CD14-positive monocyte (primary cell): ENCODE results near the gene DOCK1. TPM values are rescaled to one million over a fixed set of nuclear protein-coding genes. Genes with fewer than 3 reads are reported as not detected.

ENCODE experiments used
- DNase-seq, 3 donors: peaks; one replicate each; pipeline ENCODE4 v3.0.0-alpha.2; 2011 to 2022
- H2AFZ ChIP-seq: 2 replicates; pipeline ENCODE4 v1.6.0; 2012; ENCODE audit warnings: mild to moderate bottlenecking, low read depth, low read length, inconsistent platforms; ENCODE audit not compliant: insufficient read depth, poor library complexity, severe bottlenecking
- H3K27ac ChIP-seq, 2 donors: 1 replicate in 1 of 2; 2 replicates in 1 of 2; pipeline ENCODE4 v1.5.1; 2012 to 2013; ENCODE audit warnings: low read length in 2 of 2, control low read depth in 1 of 2, inconsistent platforms in 1 of 2, low read depth in 1 of 2, mild to moderate bottlenecking in 1 of 2
- H3K27me3 ChIP-seq, 2 donors: one replicate each; pipeline versions ENCODE4 v1.6.0 to v1.6.1; 2011 to 2013; ENCODE audit warnings: low read length in 2 of 2; ENCODE audit not compliant: control insufficient read depth in 2 of 2, insufficient read depth in 2 of 2
- H3K36me3 ChIP-seq, 2 donors: replicated peaks in 1 of 2; 1 replicate in 1 of 2; 2 replicates in 1 of 2; pipeline versions ENCODE4 v1.5.1 to v1.6.1; 2012 to 2013; ENCODE audit warnings: low read length in 2 of 2, control low read depth in 1 of 2, inconsistent platforms in 1 of 2, mild to moderate bottlenecking in 1 of 2; ENCODE audit not compliant: insufficient read depth in 2 of 2, control insufficient read depth in 1 of 2
- H3K4me1 ChIP-seq, 2 donors: 1 replicate in 1 of 2; 2 replicates in 1 of 2; pipeline versions ENCODE4 v1.5.1 to v1.6.1; 2012 to 2013; ENCODE audit warnings: low read length in 2 of 2, control low read depth in 1 of 2, inconsistent platforms in 1 of 2, mild to moderate bottlenecking in 1 of 2, moderate library complexity in 1 of 2; ENCODE audit not compliant: insufficient read depth in 2 of 2, control insufficient read depth in 1 of 2
- H3K4me2 ChIP-seq: replicated peaks from 2 replicates; pipeline ENCODE3; 2012; ENCODE audit warnings: low read length, moderate library complexity, mild to moderate bottlenecking; ENCODE audit not compliant: poor library complexity, severe bottlenecking; ENCODE audit errors: extremely low read depth
- H3K4me3 ChIP-seq, 3 experiments: fragments of 200-600 bp in 1 of 3; sonication (generic) in 1 of 3; replicated peaks in 1 of 3; 1 replicate in 2 of 3; 2 replicates in 1 of 3; pipeline ENCODE4 v1.5.1; 2011 to 2013; ENCODE audit warnings: low read length in 3 of 3, mild to moderate bottlenecking in 3 of 3, control low read depth in 2 of 3, low read depth in 2 of 3, inconsistent platforms in 1 of 3, moderate library complexity in 1 of 3
- H3K79me2 ChIP-seq: 2 replicates; pipeline ENCODE4 v1.6.0; 2012; ENCODE audit warnings: mild to moderate bottlenecking, control low read depth, inconsistent platforms, low read length, moderate library complexity; ENCODE audit not compliant: insufficient read depth
- H3K9ac ChIP-seq: 2 replicates; pipeline ENCODE4 v1.6.0; 2017; ENCODE audit warnings: low read length, mild to moderate bottlenecking; ENCODE audit not compliant: insufficient read depth, poor library complexity, severe bottlenecking
- H3K9me3 ChIP-seq, 2 donors: replicated peaks in 1 of 2; 1 replicate in 1 of 2; 2 replicates in 1 of 2; pipeline versions ENCODE4 v1.5.1 to v1.6.1; 2012 to 2013; ENCODE audit warnings: low read length in 2 of 2, control low read depth in 1 of 2; ENCODE audit not compliant: control insufficient read depth in 1 of 2, insufficient read depth in 1 of 2
- H4K20me1 ChIP-seq: 2 replicates; pipeline ENCODE4 v1.6.0; 2012; ENCODE audit warnings: mild to moderate bottlenecking, low read length, control low read depth, moderate library complexity; ENCODE audit not compliant: insufficient read depth
- H3K27ac Mint-ChIP-seq, 7 donors: one replicate each; pipeline ENCODE4 v1.8.0; 2020; ENCODE audit warnings: mild to moderate bottlenecking in 7 of 7, mixed read lengths in 7 of 7, moderate library complexity in 6 of 7, inconsistent platforms in 2 of 7
- H3K27me3 Mint-ChIP-seq, 3 donors: one replicate each; pipeline ENCODE4 v1.8.0; 2021 to 2022; ENCODE audit warnings: low read depth in 3 of 3, mild to moderate bottlenecking in 3 of 3, mixed read lengths in 3 of 3, moderate library complexity in 3 of 3, inconsistent platforms in 1 of 3
- H3K36me3 Mint-ChIP-seq, 2 donors: one replicate each; pipeline ENCODE4 v1.8.0; 2020; ENCODE audit warnings: mixed read lengths in 2 of 2, inconsistent platforms in 1 of 2, mild to moderate bottlenecking in 1 of 2
- H3K4me1 Mint-ChIP-seq: one replicate; pipeline ENCODE4 v1.8.0; 2020; ENCODE audit warnings: mild to moderate bottlenecking, mixed read lengths
- H3K4me3 Mint-ChIP-seq, 2 donors: one replicate each; pipeline ENCODE4 v1.8.0; 2020; ENCODE audit warnings: mild to moderate bottlenecking in 2 of 2, mixed read lengths in 2 of 2, moderate library complexity in 1 of 2
- H3K9me3 Mint-ChIP-seq, 7 donors: one replicate each; pipeline ENCODE4 v1.8.0; 2020 to 2022; ENCODE audit warnings: mixed read lengths in 7 of 7, mild to moderate bottlenecking in 6 of 7, moderate library complexity in 6 of 7, inconsistent platforms in 2 of 7
- WGBS: methylation state at CpG from one replicate; pipeline ENCODE4 v1.1.5; 2013; ENCODE audit warnings: missing lambda C conversion rate; ENCODE audit not compliant: insufficient coverage; 5-methylcytosine and 5-hydroxymethylcytosine counted together
- intact Hi-C, 2 donors: fragments of 100-400 bp; cut with micrococcal nuclease; formaldehyde crosslinking; loops; one replicate each; pipeline versions ENCODE4 v1.15.0 to v1.15.1; 2023
- polyA plus RNA-seq, 3 donors: library from polyadenylated mRNA; depleted of rRNA in 1 of 3; unstranded in 2 of 3; stranded (reverse) in 1 of 3; fragments of 300-500 nt in 2 of 3; fragments of >200 nt in 1 of 3; fragmentation: Illumina TruSeq in 2 of 3; gene quantifications; 1 replicate in 2 of 3; 2 replicates in 1 of 3; pipeline ENCODE4 v1.2.3, GENCODE V29; 2012 to 2021
- TF ChIP-seq, protein P1 (sequence below): fragments of 200-600 bp; IDR thresholded peaks from one replicate; pipeline ENCODE4 v1.8.0; 2022; ENCODE audit warnings: antibody characterized with exemption, mild to moderate bottlenecking

DOCK1 gene
- polyA plus RNA-seq, 3 donors, result 0.31 to 0.35 TPM; not detected in 1

DNA sequence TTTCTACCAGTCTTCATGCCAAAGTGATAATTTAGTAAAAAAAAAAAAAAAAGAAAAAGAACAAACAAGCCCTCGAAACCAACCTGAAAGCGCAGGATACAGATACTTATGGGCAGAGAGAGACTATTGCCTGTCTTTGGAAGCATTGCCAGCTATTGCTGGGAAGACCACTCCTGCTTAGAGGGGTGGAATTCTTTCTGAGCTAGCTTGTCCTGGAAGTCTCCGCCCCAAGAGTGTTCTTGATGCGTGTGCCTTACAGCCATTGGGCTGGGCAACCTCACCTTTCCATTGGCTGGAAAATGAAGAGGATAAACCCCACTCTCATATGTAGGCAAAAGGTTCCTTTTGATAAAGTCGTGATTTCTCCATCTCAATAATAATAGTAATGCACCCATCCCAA, 311.0 kb downstream of the DOCK1 start:
- Histone ChIP-seq H3K4me1 (no peaks in the 10 kb centered on the region), H3K27me3 (no peaks in the 10 kb centered on the region), H2AFZ (no peak overlapping the region), H3K27ac (no peak overlapping the region), H3K4me2 (no peak overlapping the region), H3K9ac (no peak overlapping the region), H3K9me3 (peaks cover 0 to 2% of the 10 kb centered on the region in 2 donors), H3K79me2 (no peaks in the 10 kb centered on the region), H3K4me3 (no peak overlapping the region), H3K36me3 (no peaks in the 10 kb centered on the region), H4K20me1 (no peaks in the 10 kb centered on the region)
- Mint-ChIP-seq H3K27ac (no peak overlapping the region), H3K4me1 (no peaks in the 10 kb centered on the region), H3K27me3 (no peaks in the 10 kb centered on the region), H3K4me3 (no peak overlapping the region), H3K36me3 (no peaks in the 10 kb centered on the region), H3K9me3 (peaks cover 2 to 7% (median 4%) of the 10 kb centered on the region in 7 donors)
- TF ChIP-seq, protein P1, sequence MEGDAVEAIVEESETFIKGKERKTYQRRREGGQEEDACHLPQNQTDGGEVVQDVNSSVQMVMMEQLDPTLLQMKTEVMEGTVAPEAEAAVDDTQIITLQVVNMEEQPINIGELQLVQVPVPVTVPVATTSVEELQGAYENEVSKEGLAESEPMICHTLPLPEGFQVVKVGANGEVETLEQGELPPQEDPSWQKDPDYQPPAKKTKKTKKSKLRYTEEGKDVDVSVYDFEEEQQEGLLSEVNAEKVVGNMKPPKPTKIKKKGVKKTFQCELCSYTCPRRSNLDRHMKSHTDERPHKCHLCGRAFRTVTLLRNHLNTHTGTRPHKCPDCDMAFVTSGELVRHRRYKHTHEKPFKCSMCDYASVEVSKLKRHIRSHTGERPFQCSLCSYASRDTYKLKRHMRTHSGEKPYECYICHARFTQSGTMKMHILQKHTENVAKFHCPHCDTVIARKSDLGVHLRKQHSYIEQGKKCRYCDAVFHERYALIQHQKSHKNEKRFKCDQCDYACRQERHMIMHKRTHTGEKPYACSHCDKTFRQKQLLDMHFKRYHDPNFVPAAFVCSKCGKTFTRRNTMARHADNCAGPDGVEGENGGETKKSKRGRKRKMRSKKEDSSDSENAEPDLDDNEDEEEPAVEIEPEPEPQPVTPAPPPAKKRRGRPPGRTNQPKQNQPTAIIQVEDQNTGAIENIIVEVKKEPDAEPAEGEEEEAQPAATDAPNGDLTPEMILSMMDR, result no peak
- WGBS, result 90% methylated on average over 2 of the region's 5 CpGs
- DNase-seq, result no peak
- intact Hi-C loops, result no loop called here

DNA sequence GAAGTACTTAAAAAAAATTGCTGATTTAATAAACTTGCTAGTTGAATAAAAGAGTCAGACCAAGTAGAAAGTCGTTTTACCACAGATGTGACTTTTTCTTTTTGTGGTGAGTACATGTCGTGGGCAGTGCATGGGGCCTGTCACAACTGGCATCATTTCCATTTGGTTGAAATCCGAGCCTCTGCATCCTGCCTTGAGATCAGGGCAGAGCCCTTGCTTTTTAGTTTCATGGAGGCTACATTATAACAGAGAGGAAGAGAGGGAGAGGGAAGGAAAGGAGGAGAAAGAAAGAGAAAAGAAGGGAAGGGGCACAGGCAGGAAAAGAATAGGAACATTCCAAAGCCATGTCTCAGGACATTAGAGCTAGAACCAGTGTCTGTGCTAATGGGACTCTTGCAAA, 311.6 kb downstream of the DOCK1 start:
- no peak overlapping the region for H3K4me3 Mint-ChIP-seq
- no peaks in the 10 kb centered on the region for H3K36me3 Mint-ChIP-seq
- Histone ChIP-seq H4K20me1 (no peaks in the 10 kb centered on the region), H2AFZ (no peak overlapping the region), H3K9ac (no peak overlapping the region), H3K4me3 (no peak overlapping the region), H3K27ac (no peak overlapping the region), H3K36me3 (no peaks in the 10 kb centered on the region), H3K4me1 (no peaks in the 10 kb centered on the region), H3K4me2 (no peak overlapping the region), H3K27me3 (no peaks in the 10 kb centered on the region), H3K9me3 (peaks cover 0 to 2% of the 10 kb centered on the region in 2 donors), H3K79me2 (no peaks in the 10 kb centered on the region)
- DNase-seq, result no peak
- TF ChIP-seq, protein P1, result no peak
- no peaks in the 10 kb centered on the region for H3K4me1 Mint-ChIP-seq
- 94% methylated on average over 3 of the region's 3 CpGs for WGBS
- H3K27me3 Mint-ChIP-seq, result no peaks in the 10 kb centered on the region
- no peak overlapping the region for H3K27ac Mint-ChIP-seq
- peaks cover 2 to 7% (median 4%) of the 10 kb centered on the region in 7 donors for H3K9me3 Mint-ChIP-seq
- intact Hi-C loops, result no loop called here
